HS-5 (cell line): ENCODE results near the gene RBMS3.
"Not testable (repeated sequence)": the region's sequence is repeated elsewhere in the genome, so short reads cannot be mapped to it uniquely, and the experiment has no call there.

Experiments
- DNase-seq: peaks from one replicate; pipeline ENCODE4 v3.0.0-alpha.2; 2012; ENCODE audit warnings: low read depth

Gene RBMS3

GRCh38 chr3:29339016-29339833 lies 58.4 kb downstream of the RBMS3 start:
- DNase-seq, result no peak

- DNase-seq, result no peak
These were observed 63.3 kb downstream of the RBMS3 start for GRCh38 chr3:29344154-29344553.

- DNase-seq, result no peak
These were observed 64.1 kb downstream of the RBMS3 start for GRCh38 chr3:29344935-29345334.

- DNase-seq, result no peak
These were observed 64.8 kb downstream of the RBMS3 start for GRCh38 chr3:29345516-29346300.

- no peak for DNase-seq
These were observed 66.0 kb downstream of the RBMS3 start for GRCh38 chr3:29346828-29347227.

GRCh38 chr3:29347412-29347811 lies 66.5 kb downstream of the RBMS3 start:
- DNase-seq, result no peak

- no peak for DNase-seq
These were observed 67.4 kb downstream of the RBMS3 start for GRCh38 chr3:29348316-29348715.

GRCh38 chr3:29349049-29349448 lies 68.2 kb downstream of the RBMS3 start:
- DNase-seq, result no peak

- DNase-seq, result no peak
These were observed 72.9 kb downstream of the RBMS3 start for GRCh38 chr3:29353807-29354206.

GRCh38 chr3:29354894-29355293 lies 74.0 kb downstream of the RBMS3 start:
- no peak for DNase-seq

GRCh38 chr3:29356062-29356461 lies 75.2 kb downstream of the RBMS3 start:
- DNase-seq, result no peak

GRCh38 chr3:29360289-29360688 lies 79.4 kb downstream of the RBMS3 start:
- DNase-seq, result not testable (repeated sequence)

GRCh38 chr3:29363110-29363509 lies 82.2 kb downstream of the RBMS3 start:
- no peak for DNase-seq

- DNase-seq, result no peak
These were observed 89.2 kb downstream of the RBMS3 start for GRCh38 chr3:29370021-29370420.

- DNase-seq, result no peak
These were observed 89.9 kb downstream of the RBMS3 start for GRCh38 chr3:29370476-29371420.

- peak; percentile 19 for DNase-seq
These were observed 92.3 kb downstream of the RBMS3 start for GRCh38 chr3:29373131-29373680.

GRCh38 chr3:29374226-29374625 lies 93.4 kb downstream of the RBMS3 start:
- DNase-seq, result no peak

- DNase-seq, result no peak
These were observed 98.2 kb downstream of the RBMS3 start for GRCh38 chr3:29379097-29379496.

GRCh38 chr3:29381595-29381994 lies 100.7 kb downstream of the RBMS3 start:
- no peak for DNase-seq

GRCh38 chr3:29382409-29382808 lies 101.5 kb downstream of the RBMS3 start:
- DNase-seq, result no peak

- no peak for DNase-seq
These were observed 102.0 kb downstream of the RBMS3 start for GRCh38 chr3:29382845-29383244.

- no peak for DNase-seq
These were observed 103.8 kb downstream of the RBMS3 start for GRCh38 chr3:29384640-29385039.
